Gastrocnemius medialis (tissue), 4 donors: ENCODE results near the gene ADAMTS20. TPM values are rescaled to one million over a fixed set of nuclear protein-coding genes. Genes with fewer than 3 reads are reported as not detected.

Source experiments
- ATAC-seq, 2 donors: fragments of 150-250 bp; one replicate each; pipeline ENCODE4 v1.9.1; 2016
- DNase-seq, 2 donors: peaks; one replicate each; pipeline ENCODE4 v3.0.0-alpha.2; 2019
- H3K27ac ChIP-seq, 4 donors: fragments of 200-600 bp; sonication (generic); 1 replicate in 1 of 4; 2 replicates in 3 of 4; pipeline ENCODE4 v1.5.1; 2016 to 2018; ENCODE audit warnings: mild to moderate bottlenecking in 2 of 4, moderate library complexity in 1 of 4
- H3K27me3 ChIP-seq, 3 donors: fragments of 200-600 bp; sonication (generic) in 2 of 3; 1 replicate in 1 of 3; 2 replicates in 2 of 3; pipeline versions ENCODE4 v1.5.1 to v1.6.0; 2016 to 2019; ENCODE audit warnings: mild to moderate bottlenecking in 1 of 3, moderate library complexity in 1 of 3
- H3K36me3 ChIP-seq, 2 donors: fragments of 200-600 bp; sonication (generic) in 1 of 2; one replicate each; pipeline ENCODE4 v1.5.1; 2017 to 2018
- H3K4me1 ChIP-seq, 2 donors: fragments of 200-600 bp; sonication (generic) in 1 of 2; one replicate each; pipeline ENCODE4 v1.5.1; 2016 to 2017; ENCODE audit warnings: mild to moderate bottlenecking in 2 of 2
- H3K4me3 ChIP-seq, 4 donors: fragments of 200-600 bp; sonication (generic) in 3 of 4; 1 replicate in 1 of 4; 2 replicates in 3 of 4; pipeline ENCODE4 v1.5.1; 2016 to 2019; ENCODE audit warnings: mild to moderate bottlenecking in 2 of 4
- H3K9me3 ChIP-seq, 3 donors: fragments of 200-600 bp; sonication (generic) in 2 of 3; 1 replicate in 1 of 3; 2 replicates in 2 of 3; pipeline ENCODE4 v1.5.1; 2016 to 2019
- POLR2A ChIP-seq, 2 donors: fragments of 450-650 bp; IDR thresholded peaks; one replicate each; pipeline ENCODE4 v1.6.1; 2017; ENCODE audit warnings: antibody characterized with exemption in 2 of 2, mild to moderate bottlenecking in 2 of 2, moderate library complexity in 2 of 2
- in situ Hi-C, 4 donors: fragments of 200-750 bp; cut with MboI; loops; one replicate each; pipeline versions ENCODE4 v1.15.0 to v1.8.0; 2017; ENCODE audit warnings: low sequenced_read_pairs in 4 of 4
- intact Hi-C: fragments of 100-400 bp; cut with DNase I; formaldehyde crosslinking; loops from one replicate; pipeline ENCODE4 v1.15.1; 2023; ENCODE audit warnings: low total_unique reads
- total RNA-seq, 4 donors: library from RNA; depleted of rRNA; stranded (reverse); fragments of >200 nt; gene quantifications; one replicate each; pipeline versions ENCODE4 v1.1.0 to v1.2.3, GENCODE V29; 2016
- TF ChIP-seq, protein P1 (sequence below), 5 experiments: fragments of 450-650 bp in 3 of 5; fragments of 200-600 bp in 2 of 5; sonication (generic) in 2 of 5; IDR thresholded peaks in 4 of 5; conservative IDR thresholded peaks in 1 of 5; 1 replicate in 4 of 5; 2 replicates in 1 of 5; pipeline ENCODE4 v1.5.1; 2016 to 2019; ENCODE audit warnings: antibody characterized with exemption in 5 of 5, mild to moderate bottlenecking in 3 of 5, moderate library complexity in 3 of 5

The ADAMTS20 gene
- total RNA-seq, 4 donors from 2014 or later, result not detected

DNA sequence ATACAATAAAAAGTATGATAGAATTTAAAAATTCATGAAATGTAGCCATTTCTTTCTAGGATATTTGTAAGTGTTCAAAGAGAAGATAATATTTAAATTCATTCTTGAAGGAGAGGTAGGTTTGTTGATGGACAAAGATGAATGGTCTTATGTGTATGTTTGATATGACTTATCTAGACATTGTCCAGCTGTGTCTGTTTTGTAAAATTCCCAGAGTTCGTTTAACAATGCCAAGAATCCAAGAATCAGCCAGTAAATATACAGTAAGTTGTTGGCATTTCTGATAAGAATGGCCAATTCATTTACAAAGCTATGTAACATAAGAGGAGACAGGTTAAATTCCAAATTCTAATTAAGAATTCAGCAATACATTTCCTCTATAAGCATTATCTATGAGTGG is 150.9 kb downstream of the ADAMTS20 start:
- in situ Hi-C loops, result no loop called here
- H3K9me3 ChIP-seq, result no peaks in the 10 kb centered on the region
- ATAC-seq (no peak), DNase-seq (no peak)
- no peaks in the 10 kb centered on the region for H3K4me1 ChIP-seq
- TF ChIP-seq POLR2A (IDR thresholded peaks at IDR 0.05), result no peak
- TF ChIP-seq, protein P1, sequence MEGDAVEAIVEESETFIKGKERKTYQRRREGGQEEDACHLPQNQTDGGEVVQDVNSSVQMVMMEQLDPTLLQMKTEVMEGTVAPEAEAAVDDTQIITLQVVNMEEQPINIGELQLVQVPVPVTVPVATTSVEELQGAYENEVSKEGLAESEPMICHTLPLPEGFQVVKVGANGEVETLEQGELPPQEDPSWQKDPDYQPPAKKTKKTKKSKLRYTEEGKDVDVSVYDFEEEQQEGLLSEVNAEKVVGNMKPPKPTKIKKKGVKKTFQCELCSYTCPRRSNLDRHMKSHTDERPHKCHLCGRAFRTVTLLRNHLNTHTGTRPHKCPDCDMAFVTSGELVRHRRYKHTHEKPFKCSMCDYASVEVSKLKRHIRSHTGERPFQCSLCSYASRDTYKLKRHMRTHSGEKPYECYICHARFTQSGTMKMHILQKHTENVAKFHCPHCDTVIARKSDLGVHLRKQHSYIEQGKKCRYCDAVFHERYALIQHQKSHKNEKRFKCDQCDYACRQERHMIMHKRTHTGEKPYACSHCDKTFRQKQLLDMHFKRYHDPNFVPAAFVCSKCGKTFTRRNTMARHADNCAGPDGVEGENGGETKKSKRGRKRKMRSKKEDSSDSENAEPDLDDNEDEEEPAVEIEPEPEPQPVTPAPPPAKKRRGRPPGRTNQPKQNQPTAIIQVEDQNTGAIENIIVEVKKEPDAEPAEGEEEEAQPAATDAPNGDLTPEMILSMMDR (IDR thresholded peaks at IDR 0.05 in 4 of 5, conservative IDR thresholded peaks at IDR 0.05 in 1 of 5), result no peak
- H3K27ac ChIP-seq, result no peak overlapping the region
- no peak overlapping the region for H3K4me3 ChIP-seq
- intact Hi-C loops, result no loop called here
- no peaks in the 10 kb centered on the region for H3K36me3 ChIP-seq
- H3K27me3 ChIP-seq, result no peaks in the 10 kb centered on the region

DNA sequence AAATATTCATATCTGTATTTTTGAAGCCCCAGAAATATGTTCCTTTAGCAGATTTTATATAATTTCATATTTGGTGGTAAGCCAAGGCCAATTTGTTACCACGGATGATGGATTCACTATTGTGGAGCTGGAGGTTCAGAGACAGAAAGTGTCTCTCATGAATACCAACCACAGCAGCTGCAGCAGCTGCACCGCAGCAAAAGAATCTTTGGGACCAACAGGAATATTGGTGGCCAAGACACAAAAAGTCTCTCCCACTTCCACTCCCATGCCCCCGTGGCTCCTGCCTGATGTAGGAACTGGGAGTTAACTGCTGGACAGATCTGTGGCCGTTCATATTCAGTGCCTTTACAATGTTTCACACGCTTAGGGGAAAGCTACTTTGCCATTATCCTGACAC is 155.3 kb downstream of the ADAMTS20 start:
- H3K27ac ChIP-seq, result no peak overlapping the region
- H3K36me3 ChIP-seq, result no peaks in the 10 kb centered on the region
- intact Hi-C loops, result no loop called here
- no peaks in the 10 kb centered on the region for H3K9me3 ChIP-seq
- H3K27me3 ChIP-seq, result no peaks in the 10 kb centered on the region
- in situ Hi-C loops, result no loop called here
- no peak overlapping the region for H3K4me3 ChIP-seq
- no peaks in the 10 kb centered on the region for H3K4me1 ChIP-seq
- no peak for ATAC-seq
- no peak for DNase-seq
- no peak for TF ChIP-seq POLR2A (IDR thresholded peaks at IDR 0.05)
- TF ChIP-seq, protein P1 (IDR thresholded peaks at IDR 0.05 in 4 of 5, conservative IDR thresholded peaks at IDR 0.05 in 1 of 5), result no peak

DNA sequence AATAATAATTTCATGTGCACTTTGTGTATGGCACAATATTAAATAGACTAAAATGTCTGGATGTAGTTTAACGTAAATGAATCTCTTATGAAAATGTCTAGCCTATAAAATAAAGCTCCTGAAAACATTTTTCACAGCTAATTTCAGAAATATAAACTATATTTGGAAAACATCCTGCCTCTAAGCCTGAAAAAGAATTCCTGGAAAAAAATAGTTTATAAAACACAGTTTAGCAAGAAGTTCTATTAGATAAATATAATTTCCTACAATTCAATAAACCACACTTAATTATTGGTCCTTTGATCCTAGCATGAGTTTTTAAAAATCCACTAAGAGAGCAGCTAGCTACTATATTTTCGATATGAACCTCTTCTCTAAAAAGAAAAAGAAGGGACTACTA is 159.9 kb downstream of the ADAMTS20 start:
- intact Hi-C loops, result no loop called here

DNA sequence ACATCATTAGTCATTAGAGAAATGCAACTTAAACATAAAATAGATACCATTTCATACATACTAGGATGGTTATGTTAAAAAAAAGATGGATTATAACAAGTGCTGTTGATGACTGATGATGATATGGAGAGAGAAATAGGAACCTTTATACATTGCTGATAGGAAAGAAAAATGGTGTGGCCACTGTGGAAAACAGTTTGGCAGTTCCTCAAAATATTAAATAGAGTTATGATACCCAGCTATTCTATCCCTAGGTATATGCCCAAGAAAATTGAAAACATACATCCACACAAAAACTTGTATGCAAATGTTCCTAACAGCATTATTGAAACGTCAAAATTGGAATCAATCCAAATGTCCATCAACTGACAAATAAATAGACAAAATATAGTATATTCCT is 170.1 kb downstream of the ADAMTS20 start:
- Histone ChIP-seq H3K27ac (no peak overlapping the region), H3K36me3 (no peaks in the 10 kb centered on the region), H3K4me3 (no peak overlapping the region), H3K9me3 (no peaks in the 10 kb centered on the region), H3K4me1 (no peaks in the 10 kb centered on the region), H3K27me3 (no peaks in the 10 kb centered on the region)
- no peak for ATAC-seq
- no peak for DNase-seq
- in situ Hi-C loops (no loop called here), intact Hi-C loops (no loop called here)
- TF ChIP-seq, protein P1 (IDR thresholded peaks at IDR 0.05 in 4 of 5, conservative IDR thresholded peaks at IDR 0.05 in 1 of 5), result no peak
- TF ChIP-seq POLR2A (IDR thresholded peaks at IDR 0.05), result no peak

More for the DNA sequence above, 159.9 kb downstream of the ADAMTS20 start:
- ATAC-seq, result no peak
- Histone ChIP-seq H3K4me3 (no peak overlapping the region), H3K27me3 (no peaks in the 10 kb centered on the region), H3K36me3 (no peaks in the 10 kb centered on the region), H3K27ac (no peak overlapping the region), H3K9me3 (no peaks in the 10 kb centered on the region), H3K4me1 (no peaks in the 10 kb centered on the region)
- in situ Hi-C loops, result no loop called here
- no peak for DNase-seq
- TF ChIP-seq POLR2A (IDR thresholded peaks at IDR 0.05), result no peak
- TF ChIP-seq, protein P1 (IDR thresholded peaks at IDR 0.05 in 4 of 5, conservative IDR thresholded peaks at IDR 0.05 in 1 of 5), result no peak

DNA sequence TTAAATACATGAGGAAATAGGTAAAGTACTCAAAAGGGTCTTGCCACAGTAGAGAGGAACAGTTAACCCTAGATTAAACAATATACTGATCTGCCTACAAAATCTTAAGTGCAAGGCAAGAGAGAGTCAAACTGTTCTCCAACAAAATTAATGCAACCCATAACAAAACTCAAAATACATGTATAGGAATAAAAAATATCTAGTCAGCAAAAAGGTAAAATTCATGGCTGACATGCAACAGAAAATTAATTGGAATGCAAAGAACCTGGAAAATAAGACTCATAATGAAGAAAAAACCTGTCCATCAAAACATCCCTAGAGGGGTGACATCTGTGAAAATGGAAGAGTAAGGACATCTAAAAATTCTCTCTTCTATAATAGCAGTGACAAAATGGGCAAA is 173.6 kb downstream of the ADAMTS20 start:
- no peaks in the 10 kb centered on the region for H3K4me1 ChIP-seq
- ATAC-seq (no peak), DNase-seq (no peak)
- in situ Hi-C loops (no loop called here), intact Hi-C loops (no loop called here)
- no peak overlapping the region for H3K4me3 ChIP-seq
- H3K27me3 ChIP-seq, result no peaks in the 10 kb centered on the region
- H3K9me3 ChIP-seq, result no peaks in the 10 kb centered on the region
- H3K27ac ChIP-seq, result no peak overlapping the region
- no peak for TF ChIP-seq POLR2A (IDR thresholded peaks at IDR 0.05)
- TF ChIP-seq, protein P1 (IDR thresholded peaks at IDR 0.05 in 4 of 5, conservative IDR thresholded peaks at IDR 0.05 in 1 of 5), result no peak
- no peaks in the 10 kb centered on the region for H3K36me3 ChIP-seq
